ENCODE data around the gene NEURL1.

NEURL1 gene

DNA sequence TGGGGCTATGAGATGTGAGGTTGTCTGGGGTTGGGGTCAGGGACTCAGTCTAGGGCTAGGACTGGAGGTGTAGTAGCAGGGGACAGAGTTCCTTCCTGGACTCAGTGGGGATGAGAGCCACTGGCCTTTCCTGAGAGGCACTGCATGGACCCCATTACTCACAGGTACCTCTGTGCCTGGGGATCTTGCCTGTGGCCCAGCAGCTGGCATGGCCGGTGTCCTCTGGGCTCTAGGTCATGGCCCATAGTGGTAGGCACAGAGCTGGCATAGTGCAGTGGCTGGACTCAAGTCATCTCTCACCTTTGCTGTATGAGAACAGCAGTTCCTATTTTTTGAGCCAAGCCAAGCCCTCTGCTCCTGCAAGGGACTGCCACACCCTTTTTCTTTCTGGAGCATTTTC, 51.9 kb downstream of the NEURL1 start:
- Histone ChIP-seq H3K4me1 (ENCODE audit: insufficient read depth, low read length) (peaks cover 13% of the 10 kb centered on the region), H3K9ac (ENCODE audit: low read length) (no peak overlapping the region), H3K27ac (ENCODE audit: low read depth, low read length) (no peak overlapping the region)

DNA sequence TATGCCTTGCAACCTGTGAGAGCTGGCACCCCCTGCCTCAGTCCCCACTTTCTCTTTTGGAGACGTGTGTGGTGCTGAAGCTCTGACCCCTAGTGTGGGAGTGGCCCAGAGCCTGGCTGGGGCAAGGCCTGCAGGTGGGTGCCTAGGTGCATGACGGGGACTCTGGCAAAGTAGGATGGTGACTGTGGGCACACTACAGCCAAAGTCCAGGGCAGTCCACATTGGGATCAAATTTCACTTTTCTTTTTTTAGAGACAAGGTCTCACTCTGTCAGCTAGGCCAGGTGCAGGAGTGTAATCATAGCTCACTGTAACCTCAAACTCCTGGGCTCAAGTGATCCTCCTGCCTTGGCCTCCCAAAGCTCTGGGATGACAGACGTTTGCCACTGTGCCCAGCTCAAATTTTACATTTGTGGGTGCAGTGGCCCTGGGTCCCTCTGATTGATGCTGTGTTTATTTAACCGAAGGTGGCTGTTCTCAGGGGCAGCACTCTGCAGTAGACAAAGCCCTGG, 52.3 kb downstream of the NEURL1 start:
- H3K27ac ChIP-seq (ENCODE audit: low read depth, low read length): no peak overlapping the region
- peaks cover 0 to 13% of the 10 kb centered on the region in 2 donors for H3K27me3 ChIP-seq (ENCODE audit: control insufficient read depth in 1 of 2, insufficient read depth in 2 of 2, low read length in 2 of 2)
- peaks cover 13% of the 10 kb centered on the region for H3K4me1 ChIP-seq (ENCODE audit: insufficient read depth, low read length)
- H3K9ac ChIP-seq (ENCODE audit: low read length): no peak overlapping the region
- H3K36me3 ChIP-seq (ENCODE audit: insufficient read depth, low read length): no peaks in the 10 kb centered on the region
- no peak overlapping the region for H3K4me3 ChIP-seq (ENCODE audit: low read depth in 1 of 2, low read length in 2 of 2)
- no peaks in the 10 kb centered on the region for H3K9me3 ChIP-seq (ENCODE audit: low read length)

More for the DNA sequence above, 51.9 kb downstream of the NEURL1 start:
- Histone ChIP-seq H3K27me3 (ENCODE audit: control insufficient read depth in 1 of 2, insufficient read depth in 2 of 2, low read length in 2 of 2) (peaks cover 0 to 13% of the 10 kb centered on the region in 2 donors), H3K9me3 (ENCODE audit: low read length) (no peaks in the 10 kb centered on the region), H3K4me3 (ENCODE audit: low read depth in 1 of 2, low read length in 2 of 2) (no peak overlapping the region), H3K36me3 (ENCODE audit: insufficient read depth, low read length) (no peaks in the 10 kb centered on the region)

DNA sequence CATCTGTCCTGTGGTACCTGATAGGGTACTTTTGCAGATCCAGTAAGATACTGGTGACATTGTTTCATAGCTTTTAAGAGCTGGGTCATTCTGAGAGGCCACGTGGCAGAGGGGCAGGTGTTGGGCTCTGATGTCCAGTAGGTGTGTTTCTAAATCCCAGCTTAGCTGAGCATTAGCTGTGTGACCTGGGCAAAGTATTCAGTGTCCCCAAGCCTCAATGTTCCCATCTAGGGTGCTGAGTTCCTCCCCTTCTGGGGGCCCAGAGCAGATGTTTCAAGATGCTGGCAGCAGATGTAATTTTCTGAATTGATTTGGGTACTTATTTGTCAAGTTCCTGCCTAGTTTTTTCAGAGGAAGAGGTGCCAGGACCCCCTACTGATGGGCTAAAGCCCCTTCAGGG, 52.9 kb downstream of the NEURL1 start:
- Histone ChIP-seq H3K27me3 (ENCODE audit: control insufficient read depth in 1 of 2, insufficient read depth in 2 of 2, low read length in 2 of 2) (peaks cover 0 to 13% of the 10 kb centered on the region in 2 donors), H3K27ac (ENCODE audit: low read depth, low read length) (no peak overlapping the region), H3K4me3 (ENCODE audit: low read depth in 1 of 2, low read length in 2 of 2) (no peak overlapping the region), H3K4me1 (ENCODE audit: insufficient read depth, low read length) (peaks cover 13% of the 10 kb centered on the region), H3K9ac (ENCODE audit: low read length) (no peak overlapping the region), H3K9me3 (ENCODE audit: low read length) (no peaks in the 10 kb centered on the region), H3K36me3 (ENCODE audit: insufficient read depth, low read length) (no peaks in the 10 kb centered on the region)

DNA sequence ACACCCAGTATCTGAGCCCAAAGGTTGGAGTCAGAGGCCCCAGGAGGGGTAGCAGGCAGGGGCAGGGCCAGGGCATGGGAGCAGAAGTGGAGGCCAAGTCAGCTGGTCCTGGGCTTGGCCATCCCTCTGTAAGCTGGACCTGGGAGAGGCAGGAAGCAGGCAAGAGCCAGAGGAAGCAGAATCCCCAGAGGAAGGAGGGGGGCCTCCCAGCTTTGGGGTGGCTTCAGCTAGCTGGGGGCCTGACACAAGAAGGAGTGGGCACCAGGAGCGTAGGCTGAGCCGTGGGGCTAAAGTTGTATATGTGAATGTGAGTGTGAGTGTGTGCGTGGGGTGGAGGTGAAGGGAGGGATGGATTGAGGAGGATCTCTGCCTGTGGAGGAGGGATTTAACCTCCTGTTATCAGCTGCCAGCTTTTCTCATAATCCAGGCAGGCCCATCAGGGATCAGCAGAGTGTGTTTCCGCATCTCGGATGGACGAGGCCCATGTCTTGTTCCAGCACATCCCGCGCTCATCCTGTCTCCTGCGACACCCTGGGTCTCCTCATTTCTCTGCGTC, 54.0 kb downstream of the NEURL1 start:
- H3K9ac ChIP-seq (ENCODE audit: low read length): no peak overlapping the region
- H3K9me3 ChIP-seq (ENCODE audit: low read length): no peaks in the 10 kb centered on the region
- peaks cover 12% of the 10 kb centered on the region for H3K4me1 ChIP-seq (ENCODE audit: insufficient read depth, low read length)
- H3K27ac ChIP-seq (ENCODE audit: low read depth, low read length): no peak overlapping the region
- peaks cover 0 to 13% of the 10 kb centered on the region in 2 donors for H3K27me3 ChIP-seq (ENCODE audit: control insufficient read depth in 1 of 2, insufficient read depth in 2 of 2, low read length in 2 of 2)
- H3K36me3 ChIP-seq (ENCODE audit: insufficient read depth, low read length): no peaks in the 10 kb centered on the region
- H3K4me3 ChIP-seq (ENCODE audit: low read depth in 1 of 2, low read length in 2 of 2): no peak overlapping the region

DNA sequence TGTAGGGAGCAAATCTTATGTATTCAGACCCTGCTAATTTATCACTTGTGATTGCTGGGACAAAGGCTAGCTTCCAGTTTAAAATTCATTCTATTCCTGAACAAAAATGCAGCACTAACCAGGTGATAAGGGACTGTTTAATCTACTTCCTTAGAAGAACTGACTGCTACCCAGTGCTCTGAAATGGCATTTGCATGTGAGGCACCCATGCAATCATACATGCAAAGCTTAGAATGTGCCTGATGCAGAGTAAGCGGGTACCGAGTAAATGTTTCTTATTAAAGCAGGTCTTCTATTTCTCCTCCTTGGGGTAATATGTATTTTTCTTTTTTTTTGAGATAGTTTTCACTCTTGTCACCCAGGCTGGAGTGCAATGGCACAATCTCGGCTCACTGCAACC, 54.5 kb downstream of the NEURL1 start:
- H3K27ac ChIP-seq (ENCODE audit: low read depth, low read length): no peak overlapping the region
- no peak overlapping the region for H3K4me3 ChIP-seq (ENCODE audit: low read depth in 1 of 2, low read length in 2 of 2)
- no peaks in the 10 kb centered on the region for H3K9me3 ChIP-seq (ENCODE audit: low read length)
- H3K36me3 ChIP-seq (ENCODE audit: insufficient read depth, low read length): no peaks in the 10 kb centered on the region
- H3K27me3 ChIP-seq (ENCODE audit: control insufficient read depth in 1 of 2, insufficient read depth in 2 of 2, low read length in 2 of 2): peaks cover 0 to 12% of the 10 kb centered on the region in 2 donors
- H3K9ac ChIP-seq (ENCODE audit: low read length): no peak overlapping the region
- H3K4me1 ChIP-seq (ENCODE audit: insufficient read depth, low read length): peaks cover 7% of the 10 kb centered on the region

DNA sequence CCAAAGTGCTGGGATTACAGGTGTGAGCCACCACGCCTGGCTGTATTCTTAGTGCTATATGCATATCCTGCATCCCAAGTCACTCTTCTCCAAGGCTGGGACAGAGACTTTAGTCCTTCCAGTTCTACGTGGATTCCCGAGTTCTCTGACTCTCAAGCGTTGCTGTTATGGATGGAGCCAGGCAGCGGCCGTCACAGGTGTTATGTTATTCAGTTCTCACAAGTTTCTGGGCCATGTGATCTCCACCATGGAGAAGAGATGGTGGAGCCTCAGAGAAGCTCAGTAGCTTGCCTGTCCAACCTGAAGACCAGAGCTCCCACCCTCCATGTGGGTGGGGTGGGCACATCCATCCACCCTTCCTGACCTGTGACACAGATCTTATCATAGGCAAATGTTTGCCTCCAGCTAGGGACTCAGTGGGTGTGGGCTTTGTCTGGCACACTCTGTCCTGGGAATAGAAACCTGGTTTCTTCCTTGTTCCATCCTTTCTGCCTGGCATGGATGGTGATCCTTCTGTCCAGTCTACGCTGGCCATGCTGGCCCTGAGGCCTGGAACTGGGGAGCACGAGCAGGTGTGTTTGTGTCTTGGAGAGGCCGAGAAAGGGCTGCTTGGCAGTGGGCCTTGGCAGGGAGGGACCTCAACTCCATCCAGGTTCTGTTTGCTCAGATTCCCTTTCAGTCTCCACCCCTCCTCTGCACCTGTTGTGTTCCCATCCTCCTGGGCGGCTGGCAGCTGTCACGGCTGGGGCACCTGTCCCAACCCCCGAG, 55.3 kb downstream of the NEURL1 start:
- H3K27me3 ChIP-seq (ENCODE audit: control insufficient read depth in 1 of 2, insufficient read depth in 2 of 2, low read length in 2 of 2): peaks cover 0 to 6% of the 10 kb centered on the region in 2 donors
- no peak overlapping the region for H3K9ac ChIP-seq (ENCODE audit: low read length)
- H3K4me3 ChIP-seq (ENCODE audit: low read depth in 1 of 2, low read length in 2 of 2): no peak overlapping the region
- H3K27ac ChIP-seq (ENCODE audit: low read depth, low read length): no peak overlapping the region
- no peaks in the 10 kb centered on the region for H3K4me1 ChIP-seq (ENCODE audit: insufficient read depth, low read length)
- H3K9me3 ChIP-seq (ENCODE audit: low read length): no peaks in the 10 kb centered on the region
- H3K36me3 ChIP-seq (ENCODE audit: insufficient read depth, low read length): no peaks in the 10 kb centered on the region

DNA sequence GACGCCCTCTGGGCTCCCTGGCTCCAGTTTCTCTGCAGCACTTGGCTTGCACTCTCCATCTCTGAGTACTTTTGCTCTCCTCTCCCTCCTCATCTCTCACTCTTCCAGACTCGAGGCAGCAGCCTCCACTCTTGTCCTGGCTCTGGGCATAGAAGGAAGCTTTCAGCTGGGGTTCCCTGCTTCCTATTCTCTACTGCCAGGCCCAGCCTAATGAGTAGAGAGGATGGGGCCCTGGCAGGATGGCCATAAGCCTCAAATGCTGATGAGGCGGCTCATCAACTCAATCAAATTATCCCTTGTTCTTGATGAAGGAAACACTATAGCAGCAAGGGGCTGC, 55.8 kb downstream of the NEURL1 start:
- Histone ChIP-seq H3K36me3 (ENCODE audit: insufficient read depth, low read length) (no peaks in the 10 kb centered on the region), H3K27ac (ENCODE audit: low read depth, low read length) (no peak overlapping the region), H3K9ac (ENCODE audit: low read length) (no peak overlapping the region), H3K4me3 (ENCODE audit: low read depth in 1 of 2, low read length in 2 of 2) (no peak overlapping the region), H3K4me1 (ENCODE audit: insufficient read depth, low read length) (peaks cover 1% of the 10 kb centered on the region), H3K9me3 (ENCODE audit: low read length) (no peaks in the 10 kb centered on the region), H3K27me3 (ENCODE audit: control insufficient read depth in 1 of 2, insufficient read depth in 2 of 2, low read length in 2 of 2) (peaks cover 0 to 6% of the 10 kb centered on the region in 2 donors)

DNA sequence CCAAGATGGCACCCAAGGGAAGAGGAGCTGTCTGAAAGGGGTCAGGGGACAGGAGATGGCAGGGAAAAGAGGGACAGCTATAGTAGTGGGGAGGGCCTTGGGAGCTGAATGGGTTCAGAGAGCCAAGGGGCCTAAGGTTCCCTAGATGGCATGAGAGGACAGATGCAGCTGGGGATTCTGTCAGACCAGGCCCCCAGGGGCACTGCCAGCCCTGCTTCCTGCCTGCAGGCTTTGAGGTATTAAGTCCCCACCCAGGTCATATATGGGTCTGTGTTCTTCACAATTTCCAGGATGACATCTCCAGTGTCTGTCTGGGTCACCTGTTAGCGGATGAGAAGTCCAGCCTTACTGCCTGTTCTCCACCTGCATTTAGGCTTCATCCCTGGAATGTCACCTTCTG, 56.7 kb downstream of the NEURL1 start:
- Histone ChIP-seq H3K4me1 (ENCODE audit: insufficient read depth, low read length) (peaks cover 5% of the 10 kb centered on the region), H3K9ac (ENCODE audit: low read length) (no peak overlapping the region), H3K27me3 (ENCODE audit: control insufficient read depth in 1 of 2, insufficient read depth in 2 of 2, low read length in 2 of 2) (peaks cover 0 to under 1% of the 10 kb centered on the region in 2 donors), H3K36me3 (ENCODE audit: insufficient read depth, low read length) (no peaks in the 10 kb centered on the region), H3K9me3 (ENCODE audit: low read length) (no peaks in the 10 kb centered on the region), H3K4me3 (ENCODE audit: low read depth in 1 of 2, low read length in 2 of 2) (no peak overlapping the region), H3K27ac (ENCODE audit: low read depth, low read length) (no peak overlapping the region)

DNA sequence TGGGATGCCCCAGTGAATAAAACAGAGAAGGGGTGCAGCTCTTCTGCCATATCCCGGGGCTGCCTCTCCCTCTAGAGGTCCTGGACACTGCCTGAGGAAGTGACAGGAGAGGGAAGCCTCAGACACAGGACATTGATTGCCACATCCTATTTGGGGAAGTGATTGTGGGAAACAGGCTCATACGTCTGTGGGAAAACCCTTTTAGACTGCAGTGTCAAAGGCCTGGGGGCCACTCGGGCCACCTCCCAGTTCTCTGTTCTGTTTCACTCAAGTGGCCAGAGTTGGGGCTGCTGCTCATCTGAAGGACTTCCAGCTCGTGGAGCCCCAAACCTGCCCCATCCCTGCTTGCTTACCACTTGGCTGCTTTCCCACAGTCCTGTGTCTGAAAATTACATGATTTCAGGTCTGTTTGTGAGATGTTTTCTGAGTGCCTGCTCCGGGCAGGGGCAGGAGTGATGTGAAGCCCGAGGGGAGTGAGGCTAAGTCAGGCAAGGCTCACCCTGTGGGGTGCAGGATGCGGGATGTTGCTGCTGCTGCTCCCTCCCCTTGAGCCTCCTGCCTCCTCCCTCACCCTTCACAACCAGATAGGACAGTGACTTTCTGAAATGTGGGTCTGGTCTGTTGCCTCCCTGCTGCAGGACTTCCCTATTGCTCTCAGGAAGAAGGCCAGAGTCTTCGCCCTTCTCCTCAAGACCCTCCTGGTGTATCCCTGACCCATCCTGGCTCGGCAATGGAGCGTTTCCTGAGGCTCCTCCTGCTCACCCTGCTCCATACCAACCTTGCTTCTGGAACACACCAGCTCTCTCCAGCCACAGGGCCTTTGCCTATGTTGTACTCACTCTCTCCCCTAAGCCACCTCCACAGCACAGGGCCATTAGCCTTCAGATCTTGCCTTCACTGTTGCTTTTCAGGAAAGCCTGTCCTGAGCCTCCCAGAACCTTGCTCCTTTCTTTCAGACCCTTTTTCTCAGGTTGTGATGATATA, 58.4 kb downstream of the NEURL1 start:
- H3K36me3 ChIP-seq (ENCODE audit: insufficient read depth, low read length): no peaks in the 10 kb centered on the region
- H3K27ac ChIP-seq (ENCODE audit: low read depth, low read length): no peak overlapping the region
- H3K9ac ChIP-seq (ENCODE audit: low read length): no peak overlapping the region
- peaks cover 10% of the 10 kb centered on the region for H3K4me1 ChIP-seq (ENCODE audit: insufficient read depth, low read length)
- peaks cover 0 to 6% of the 10 kb centered on the region in 2 donors for H3K27me3 ChIP-seq (ENCODE audit: control insufficient read depth in 1 of 2, insufficient read depth in 2 of 2, low read length in 2 of 2)
- H3K4me3 ChIP-seq (ENCODE audit: low read depth in 1 of 2, low read length in 2 of 2): no peak overlapping the region
- H3K9me3 ChIP-seq (ENCODE audit: low read length): no peaks in the 10 kb centered on the region

DNA sequence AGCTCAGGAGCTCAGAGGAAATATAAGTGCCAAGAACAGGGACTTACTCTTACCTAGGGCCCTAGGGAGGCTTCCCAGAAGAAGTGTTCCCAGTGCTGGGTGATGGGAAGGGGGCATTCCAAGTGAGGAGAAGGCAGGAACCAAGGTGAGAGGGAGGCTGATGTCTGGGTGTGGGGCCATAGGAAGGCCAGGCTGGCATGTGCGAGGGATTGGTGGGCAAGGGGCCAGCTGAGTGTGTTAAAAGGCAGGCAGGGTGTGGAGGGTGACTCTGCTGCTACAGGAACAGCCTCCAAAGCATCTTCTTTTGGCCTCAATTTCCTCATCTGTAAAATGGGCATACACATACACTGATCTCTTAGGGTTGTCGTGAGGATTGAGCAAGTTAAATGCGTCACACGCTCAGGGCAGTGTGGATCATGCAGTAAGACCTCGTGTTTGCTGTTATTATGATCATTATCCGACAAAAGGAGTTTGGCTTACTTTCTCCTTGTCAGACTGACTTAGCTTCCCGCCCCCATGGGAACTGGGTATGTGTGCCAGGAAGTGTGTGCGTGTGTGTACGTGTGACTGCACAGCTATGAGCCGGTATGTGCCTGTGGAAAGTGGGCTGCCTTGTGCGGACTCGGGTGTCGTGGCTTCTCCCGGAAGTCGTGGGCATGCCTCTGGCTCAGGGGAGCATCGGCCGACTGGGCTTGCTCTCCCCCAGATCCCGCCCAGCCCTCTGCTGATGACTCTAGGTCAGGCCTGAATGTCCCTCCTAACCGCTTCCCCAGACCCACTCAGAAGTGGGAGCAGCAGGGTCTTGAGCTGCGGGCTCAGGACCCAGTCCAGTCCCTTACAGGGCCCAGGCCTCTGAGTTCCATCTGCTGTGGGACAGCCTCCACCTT, 59.6 kb downstream of the NEURL1 start:
- no peak overlapping the region for H3K4me3 ChIP-seq (ENCODE audit: low read depth in 1 of 2, low read length in 2 of 2)
- no peak overlapping the region for H3K27ac ChIP-seq (ENCODE audit: low read depth, low read length)
- H3K9me3 ChIP-seq (ENCODE audit: low read length): no peaks in the 10 kb centered on the region
- H3K27me3 ChIP-seq (ENCODE audit: control insufficient read depth in 1 of 2, insufficient read depth in 2 of 2, low read length in 2 of 2): peaks cover 0 to 6% of the 10 kb centered on the region in 2 donors
- H3K9ac ChIP-seq (ENCODE audit: low read length): no peak overlapping the region
- no peaks in the 10 kb centered on the region for H3K36me3 ChIP-seq (ENCODE audit: insufficient read depth, low read length)
- H3K4me1 ChIP-seq (ENCODE audit: insufficient read depth, low read length): peaks cover 10% of the 10 kb centered on the region

All from muscle layer of colon (tissue), 2 donors.